Right ventricle myocardium superior (tissue), 1 donor: Measurements from ENCODE around the gene PIK3IP1. TPM values are rescaled to one million over a fixed set of nuclear protein-coding genes. Genes with fewer than 3 reads are reported as not detected.
"Not testable (repeated sequence)": the region's sequence is repeated elsewhere in the genome, so short reads cannot be mapped to it uniquely, and the experiment has no call there.

Experiments used
- ATAC-seq: fragments of 200-7000 bp; cut with Tn5 transposase; one replicate; pipeline ENCODE4 v1.9.1; 2020; ENCODE audit warnings: mild to moderate bottlenecking; ENCODE audit not compliant: poor library complexity
- DNase-seq: peaks from one replicate; pipeline ENCODE4 v3.0.0-alpha.2; 2020
- intact Hi-C: fragments of 100-400 bp; cut with DNase I; formaldehyde crosslinking; loops from one replicate; pipeline ENCODE4 v1.11.2; 2022
- total RNA-seq: library from RNA; stranded (reverse); fragmentation: NEBNext Ultra II Directional; extraction: Animal tissue kit (Norgen Biotek cat#: 25700); gene quantifications from one replicate; pipeline ENCODE4 v1.2.1, GENCODE V29; 2021
- donor health status: DM: no; HTN: yes; CAD: no; lungs with severe emphysema.

PIK3IP1 gene
- total RNA-seq, 1 donor from 2014 or later = 10.4 TPM

DNA sequence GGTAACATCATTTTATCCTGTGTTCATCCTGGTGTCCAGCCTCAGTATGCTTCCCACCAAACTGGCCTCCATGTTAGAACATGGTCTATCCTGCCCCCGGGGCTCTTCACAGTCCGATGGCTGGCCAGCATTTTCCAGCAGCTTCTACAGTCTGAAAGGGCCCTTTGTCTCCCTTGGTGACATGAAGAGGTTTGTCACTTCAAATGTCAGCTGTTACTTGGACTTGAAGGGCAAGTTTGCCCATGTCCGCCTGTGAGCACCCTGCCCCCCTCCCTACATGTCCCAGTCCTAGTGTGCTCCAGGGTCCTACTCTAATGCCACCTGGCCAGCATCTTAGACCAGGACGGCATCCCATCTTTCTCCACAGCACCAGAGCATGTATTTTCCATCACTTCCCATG, 29.1 kb upstream of the PIK3IP1 start:
- ATAC-seq (no peak), DNase-seq (no peak)
- intact Hi-C loops = no loop called here

DNA sequence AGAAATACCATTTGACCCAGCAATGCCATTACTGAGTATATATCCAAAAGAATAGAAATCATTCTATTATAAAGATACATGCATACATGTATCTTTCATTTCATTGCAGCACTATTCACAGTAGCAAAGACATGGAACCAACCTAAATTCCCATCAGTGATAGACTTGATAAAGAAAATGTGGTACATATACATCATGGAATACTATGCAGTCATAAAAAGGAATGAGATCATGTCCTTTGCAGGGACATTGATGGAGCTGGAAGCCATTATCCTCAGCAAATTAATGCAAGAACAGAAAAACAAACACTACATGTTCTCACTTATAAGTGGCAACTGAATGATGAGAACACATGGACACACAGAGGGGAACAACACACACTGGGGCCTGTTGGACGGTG, 21.9 kb upstream of the PIK3IP1 start:
- DNase-seq, ATAC-seq, intact Hi-C loops: not testable (repeated sequence)

DNA sequence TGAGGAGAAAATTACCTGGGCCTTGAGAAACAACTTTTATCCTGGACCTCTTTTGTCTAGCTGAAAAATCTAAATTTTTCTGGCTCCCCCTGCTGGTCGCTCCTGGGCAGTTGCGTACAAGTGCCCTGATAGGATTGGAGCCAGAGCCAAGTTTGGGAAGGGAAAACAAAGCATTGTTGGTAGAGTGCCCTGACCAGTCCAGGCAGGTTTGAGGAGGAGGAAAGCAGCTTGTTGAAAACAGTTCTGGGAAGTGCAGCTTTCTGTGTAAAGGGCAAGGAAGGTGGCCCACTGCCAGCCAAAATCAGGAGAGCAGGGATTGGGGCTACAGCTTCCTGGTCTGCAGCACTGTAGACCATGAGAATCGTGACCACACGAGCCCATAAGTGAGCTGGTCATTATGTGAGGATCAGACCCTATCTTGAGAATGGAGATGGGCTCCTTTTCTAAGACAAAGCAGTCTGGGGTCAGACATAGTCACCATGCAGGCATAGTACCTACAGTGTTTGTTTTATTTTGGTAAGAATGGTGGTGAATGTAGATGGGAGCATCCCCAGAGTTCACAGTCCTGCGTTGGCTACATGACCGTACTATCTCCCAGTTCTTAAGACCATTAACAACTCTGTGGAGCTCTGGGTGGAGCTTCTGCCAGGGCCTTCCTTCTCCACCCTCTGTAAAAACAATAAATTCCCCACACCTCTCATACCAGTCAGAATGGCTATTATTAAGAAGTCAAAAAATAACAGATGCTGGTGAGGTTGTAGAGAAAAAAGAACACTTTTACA, 21.3 kb upstream of the PIK3IP1 start:
- intact Hi-C loops = no loop called here
- peak; percentile 55 for DNase-seq

DNA sequence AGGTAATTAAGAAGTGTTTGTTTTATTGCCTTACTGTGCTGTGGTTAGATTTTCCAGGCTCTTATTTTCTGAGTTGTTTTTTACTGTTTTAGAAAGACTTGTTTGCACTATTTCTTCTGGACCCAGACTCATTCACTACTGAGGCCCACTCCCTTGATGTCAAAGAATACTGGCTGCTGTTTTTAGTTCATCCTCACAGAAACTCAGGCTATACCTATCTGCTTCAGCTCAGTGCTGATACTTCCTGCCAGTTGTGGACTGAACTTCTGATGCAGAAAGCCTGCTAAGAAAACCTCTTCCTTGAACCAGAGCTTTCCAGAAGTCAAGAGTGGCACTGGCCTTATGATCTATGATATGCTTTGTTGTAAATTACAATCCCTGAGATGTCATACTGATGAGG, 15.9 kb upstream of the PIK3IP1 start:
- intact Hi-C loops = no loop called here
- no peak for DNase-seq
- no peak for ATAC-seq

More for the DNA sequence above, 21.3 kb upstream of the PIK3IP1 start:
- ATAC-seq = peak; percentile 95

DNA sequence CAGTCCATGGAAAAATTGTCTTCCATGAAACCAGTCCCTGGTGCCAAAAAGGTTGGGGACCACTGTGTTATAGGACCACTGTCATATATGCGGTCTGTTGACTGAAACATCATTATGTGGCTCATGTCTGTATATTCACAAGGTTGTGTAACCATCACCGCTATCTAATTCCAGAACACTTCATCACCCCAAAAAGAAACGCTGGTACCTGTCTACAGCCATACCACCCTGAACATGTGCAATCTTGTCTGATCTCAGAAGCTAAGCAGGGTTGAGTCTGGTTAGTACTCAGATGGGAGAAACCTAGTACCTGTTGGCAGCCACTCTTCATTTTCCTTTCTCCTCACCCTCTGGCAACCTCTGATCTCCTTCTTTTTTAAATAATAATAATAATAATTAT, 12.9 kb upstream of the PIK3IP1 start:
- DNase-seq = no peak
- intact Hi-C loops = no loop called here
- ATAC-seq = no peak

DNA sequence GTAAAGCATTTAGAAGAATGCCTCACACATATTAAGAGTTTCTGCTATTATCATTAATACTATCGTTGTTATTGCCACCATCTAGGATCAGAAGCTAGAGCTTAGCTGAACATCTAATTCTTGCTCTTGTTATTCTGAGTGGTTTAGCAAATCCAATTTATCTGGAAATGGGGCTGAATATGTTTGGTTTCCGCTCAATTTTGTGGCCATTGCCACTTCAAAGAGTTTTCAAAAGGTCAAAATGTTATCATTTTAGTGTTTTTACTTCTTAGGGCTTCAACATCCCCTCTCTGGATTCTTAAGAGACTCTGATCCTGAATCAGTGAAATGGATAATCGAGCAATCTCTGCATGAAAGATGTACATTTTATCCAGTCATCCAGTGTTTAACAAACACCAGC, 10.2 kb upstream of the PIK3IP1 start:
- ATAC-seq (no peak), DNase-seq (no peak)
- intact Hi-C loops = no loop called here

DNA sequence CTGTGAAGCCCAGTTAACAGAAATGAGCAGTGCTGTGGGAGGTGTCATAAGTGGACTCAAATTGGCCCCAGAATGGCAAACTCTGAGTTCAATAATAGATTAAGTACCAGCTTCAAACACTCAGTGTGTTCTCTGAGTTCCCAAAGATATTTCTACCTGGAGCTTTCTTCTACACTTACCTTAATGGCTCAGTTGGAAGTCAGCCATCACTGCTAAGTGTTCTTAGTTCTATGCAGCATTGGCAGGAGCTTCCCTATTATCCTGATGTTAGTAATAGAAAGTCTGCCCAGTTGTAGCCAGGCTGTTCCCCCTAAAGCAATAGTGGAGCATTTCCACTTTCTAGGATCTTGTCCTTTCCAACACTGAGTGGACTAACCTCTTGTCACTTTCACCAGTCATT, 9.7 kb upstream of the PIK3IP1 start:
- intact Hi-C loops = no loop called here
- ATAC-seq (no peak), DNase-seq (no peak)

DNA sequence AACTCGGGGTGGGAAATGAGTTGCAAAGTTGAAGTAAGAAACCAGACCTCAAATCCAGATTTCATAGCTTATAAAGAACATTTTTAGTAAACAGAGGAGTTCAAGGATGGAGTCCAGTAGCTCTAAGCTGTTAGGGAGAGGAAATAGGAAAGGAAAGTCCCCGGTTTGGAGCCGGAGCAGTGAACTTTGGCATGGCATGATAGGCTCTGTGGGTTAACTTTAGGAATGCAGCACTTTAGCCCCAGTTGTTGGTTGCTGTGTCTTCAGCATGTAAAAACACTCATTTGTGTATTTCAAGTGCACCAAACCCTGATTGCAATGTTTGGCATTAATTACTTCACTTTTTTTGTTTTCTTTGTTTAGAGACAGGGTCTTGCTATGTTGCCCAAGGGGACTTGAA, 8.6 kb upstream of the PIK3IP1 start:
- no peak for ATAC-seq
- intact Hi-C loops = no loop called here
- DNase-seq = no peak

DNA sequence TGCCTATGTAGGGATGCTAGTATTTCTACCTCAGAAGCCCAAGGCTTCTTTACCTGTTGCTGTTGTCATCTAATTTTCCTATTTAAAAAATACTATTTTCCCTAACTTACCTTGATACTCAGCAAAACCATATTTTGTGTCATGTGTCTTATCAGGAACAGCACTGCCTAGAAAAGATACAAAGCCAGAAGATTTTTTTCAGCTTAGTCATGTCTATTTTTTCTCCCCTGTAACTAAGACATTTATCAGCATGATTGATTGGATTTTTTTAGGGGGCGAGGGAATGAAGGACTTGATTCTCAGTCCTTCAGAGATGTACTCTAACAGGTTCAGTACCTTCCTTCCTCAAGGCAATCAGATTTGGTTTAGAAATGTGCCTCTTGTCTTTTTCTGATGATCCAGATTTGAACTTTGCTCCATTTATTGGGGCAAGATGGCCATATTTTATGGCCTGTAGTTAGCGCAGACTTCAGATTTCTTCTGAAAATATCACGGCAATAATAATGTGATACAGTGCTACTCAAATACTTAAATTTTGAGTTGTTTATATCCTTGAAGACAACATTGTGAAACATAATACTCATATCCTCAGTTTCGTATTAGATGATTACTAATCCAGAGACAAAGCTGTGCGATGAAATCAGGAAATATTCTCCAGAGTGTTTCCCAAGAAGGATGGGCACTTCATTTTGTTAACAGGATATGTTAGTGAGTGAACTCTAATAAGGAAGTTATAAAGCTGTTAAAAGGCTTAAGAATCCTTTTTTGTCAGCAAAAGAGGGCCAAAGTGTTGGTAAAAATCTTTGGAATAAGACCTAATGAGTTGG, 3.8 kb upstream of the PIK3IP1 start:
- ATAC-seq (no peak), DNase-seq (no peak)
- intact Hi-C loops = no loop called here

DNA sequence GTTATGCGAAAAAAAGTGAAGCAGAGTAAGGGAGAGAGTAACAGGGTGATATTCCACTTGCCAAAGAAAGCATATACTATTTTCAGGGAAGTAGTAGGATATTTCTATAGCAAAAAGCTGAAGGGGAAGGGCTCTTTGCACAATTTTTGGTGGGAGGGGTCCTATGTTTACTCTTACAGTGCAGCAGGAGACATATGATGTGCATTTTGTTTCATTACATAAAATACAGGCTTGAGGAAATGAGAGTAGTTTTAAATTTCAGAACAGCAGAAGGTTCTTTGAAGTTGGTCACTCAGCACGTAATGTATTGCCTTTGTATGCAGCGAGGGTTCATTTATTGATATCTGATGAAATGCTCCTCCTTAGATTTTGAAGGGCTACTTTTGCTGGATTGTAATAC, 3.1 kb upstream of the PIK3IP1 start:
- DNase-seq (no peak), ATAC-seq (no peak)
- intact Hi-C loops = no loop called here

DNA sequence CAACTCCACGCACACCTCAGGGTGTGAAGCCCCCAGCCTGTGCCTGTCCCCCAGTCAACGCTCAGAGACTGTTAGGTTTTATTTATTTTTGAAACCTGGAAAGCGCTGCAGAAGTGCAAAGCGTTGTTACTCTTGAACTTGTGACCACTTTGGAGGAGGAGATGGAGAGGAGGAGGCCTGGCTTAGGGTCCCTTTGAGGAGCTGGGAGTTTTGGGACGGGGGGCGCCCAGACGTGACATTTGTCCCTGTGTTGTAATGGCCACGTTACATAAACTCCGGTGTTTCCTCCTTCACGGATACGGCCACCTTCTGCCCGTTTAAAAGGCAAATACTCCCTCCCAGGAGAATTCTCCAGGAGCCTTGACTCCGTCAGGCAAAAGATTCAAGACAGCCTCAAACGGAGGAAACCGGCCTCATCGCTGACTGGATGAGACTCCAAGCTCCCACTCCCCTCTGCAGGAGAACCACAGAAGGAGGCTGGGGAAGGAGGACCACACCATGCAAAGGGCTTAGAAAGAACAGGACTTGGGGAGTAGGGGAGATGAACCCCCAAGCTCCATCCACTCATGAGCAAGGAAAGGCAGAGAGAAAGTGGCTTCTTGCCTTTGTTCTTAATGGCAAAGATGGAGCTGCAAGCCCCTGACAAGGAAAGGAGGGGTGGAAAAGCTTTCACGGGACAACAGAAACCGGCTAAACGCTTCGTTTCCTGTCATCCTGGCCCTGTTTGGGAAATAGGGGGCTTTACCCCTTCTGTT, 630 bp downstream of the PIK3IP1 start:
- intact Hi-C loops = no loop called here
- ATAC-seq (peak; percentile 0), DNase-seq (no peak)

DNA sequence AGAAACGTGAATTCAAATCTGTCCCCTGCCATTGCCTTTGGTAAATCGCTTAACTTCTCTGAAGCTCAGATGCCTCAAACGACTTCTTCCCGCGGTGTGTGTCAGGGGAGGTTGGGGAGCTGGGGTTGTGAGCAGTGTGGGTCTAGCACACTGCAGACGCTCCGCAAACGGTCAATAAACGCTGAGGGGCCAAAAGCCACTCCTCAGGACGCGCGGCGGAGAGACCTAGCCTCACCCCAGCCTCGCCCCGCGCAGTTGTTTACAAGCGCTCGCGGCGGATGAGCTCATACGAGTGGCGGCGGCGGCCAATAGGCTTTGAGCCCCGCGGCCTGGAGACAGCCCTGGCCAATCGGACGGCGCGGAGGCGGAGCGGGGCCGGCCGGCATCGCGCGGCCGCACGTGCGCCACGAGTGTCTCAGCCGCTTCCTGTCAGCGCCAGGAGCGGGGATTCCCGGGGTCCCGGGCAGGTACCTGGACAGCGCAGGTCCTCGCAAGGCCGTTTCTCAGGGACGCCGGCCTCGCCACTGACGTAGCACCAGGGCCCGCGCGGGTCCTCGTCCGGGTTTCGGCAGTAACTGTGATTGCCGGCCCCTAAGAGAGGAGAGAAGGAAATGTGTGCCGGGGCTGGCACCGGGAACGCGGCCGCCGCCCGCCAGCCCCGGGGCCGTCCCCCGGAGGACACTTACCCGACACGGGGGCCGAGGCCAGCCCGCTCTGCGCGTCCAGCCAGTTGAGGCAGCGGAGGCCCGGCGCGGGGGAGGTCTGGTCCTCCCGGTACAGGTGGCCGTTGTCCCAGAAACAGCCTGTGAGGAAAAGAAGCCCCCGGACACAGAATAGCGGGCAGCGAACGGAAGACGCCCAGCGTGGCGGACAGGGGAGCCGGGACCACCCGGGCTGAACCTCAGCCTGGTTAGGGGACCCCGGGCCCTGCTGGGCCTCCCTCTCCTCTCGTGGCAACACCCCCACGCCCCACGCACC, 1.5 kb downstream of the PIK3IP1 start:
- DNase-seq (peak; percentile 98), ATAC-seq (peak; percentile 91)
- intact Hi-C loops = no loop called here

DNA sequence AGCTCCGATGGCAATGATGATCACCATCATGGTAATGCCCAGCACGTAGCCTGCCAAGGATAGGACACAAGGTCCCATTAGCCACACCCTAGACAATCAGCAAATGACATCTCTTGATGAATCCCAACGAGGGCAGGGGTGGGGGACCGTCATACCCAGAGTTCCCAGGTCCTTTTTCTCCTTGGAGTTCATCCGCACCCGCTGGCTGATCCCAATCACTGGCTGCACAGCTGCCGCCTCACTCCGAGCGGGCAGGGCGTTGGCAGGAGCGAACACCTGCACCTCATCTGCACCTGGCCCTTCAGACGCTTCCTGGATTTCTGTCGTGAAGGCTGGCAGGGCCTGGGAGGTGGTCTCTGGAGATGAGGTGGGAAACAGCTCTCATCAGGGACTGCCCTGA, 2.9 kb downstream of the PIK3IP1 start:
- intact Hi-C loops = no loop called here
- no peak for DNase-seq
- ATAC-seq = no peak

DNA sequence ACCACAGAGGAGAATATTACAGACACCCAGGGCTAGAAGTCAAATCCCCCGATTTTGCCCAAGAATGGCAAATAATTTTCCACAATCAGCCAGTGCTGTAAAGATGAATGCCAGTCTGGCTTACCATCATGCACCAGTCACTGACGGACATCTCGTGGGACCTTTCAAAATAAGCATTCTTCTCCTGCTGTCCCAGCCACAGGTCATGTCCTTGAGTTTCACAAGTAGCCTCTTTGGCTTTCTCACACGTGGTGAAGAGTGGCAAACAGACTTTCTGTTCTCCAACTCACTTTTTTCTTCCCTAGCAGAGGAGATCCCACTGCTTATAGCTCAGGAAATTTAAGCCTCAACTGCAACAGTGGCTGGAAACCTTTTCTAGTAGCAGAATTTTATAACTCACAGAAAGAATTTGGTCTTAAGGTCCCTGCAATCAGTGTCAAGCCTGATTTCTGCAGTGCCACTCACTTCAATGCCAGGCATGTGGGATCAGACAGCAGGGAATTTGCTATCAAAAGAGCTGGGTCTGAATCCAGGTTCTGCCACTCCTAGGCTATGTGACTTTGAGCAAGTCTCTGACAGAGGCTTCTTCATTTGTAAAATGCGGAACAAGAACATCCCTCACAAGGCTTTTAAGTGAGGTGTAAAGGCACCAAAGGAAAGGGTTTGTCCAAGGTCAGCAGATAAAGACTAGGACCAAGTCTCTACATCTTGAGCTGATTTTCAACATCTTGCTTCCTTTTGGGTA, 3.6 kb downstream of the PIK3IP1 start:
- ATAC-seq = no peak
- DNase-seq = no peak
- intact Hi-C loops = no loop called here

DNA sequence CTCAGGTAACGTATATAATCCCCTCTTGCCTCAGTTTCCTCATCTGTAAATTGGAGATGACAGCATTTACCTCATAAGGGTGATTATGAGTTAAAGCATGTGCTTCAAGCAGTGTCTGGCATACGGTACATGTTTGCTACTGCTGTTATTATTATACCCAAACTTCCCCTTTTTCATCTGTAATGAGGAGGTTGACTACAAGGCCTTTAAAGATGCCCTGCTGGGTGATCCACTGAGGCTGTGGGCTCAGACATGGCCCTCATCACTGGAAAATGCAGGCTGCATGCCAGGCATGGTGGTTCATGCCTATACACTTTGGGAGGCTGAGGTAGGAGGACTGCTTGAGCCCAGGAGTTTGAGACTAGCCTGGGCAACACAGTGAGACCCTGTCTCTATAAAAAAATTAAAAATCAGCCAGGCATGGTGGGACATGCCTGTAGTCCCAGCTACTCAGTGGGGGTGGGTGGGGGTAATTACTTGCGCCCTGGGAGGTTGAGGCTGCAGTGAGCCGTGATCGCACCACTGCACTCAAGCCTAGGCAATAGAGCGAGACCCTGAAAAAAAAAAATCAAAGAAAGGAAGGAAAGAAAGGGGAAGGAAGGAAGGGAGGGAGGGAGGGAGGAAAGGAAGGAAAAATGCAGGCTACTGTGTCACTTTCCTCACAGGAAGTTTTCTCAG, 4.3 kb downstream of the PIK3IP1 start:
- DNase-seq (no peak), ATAC-seq (no peak)

DNA sequence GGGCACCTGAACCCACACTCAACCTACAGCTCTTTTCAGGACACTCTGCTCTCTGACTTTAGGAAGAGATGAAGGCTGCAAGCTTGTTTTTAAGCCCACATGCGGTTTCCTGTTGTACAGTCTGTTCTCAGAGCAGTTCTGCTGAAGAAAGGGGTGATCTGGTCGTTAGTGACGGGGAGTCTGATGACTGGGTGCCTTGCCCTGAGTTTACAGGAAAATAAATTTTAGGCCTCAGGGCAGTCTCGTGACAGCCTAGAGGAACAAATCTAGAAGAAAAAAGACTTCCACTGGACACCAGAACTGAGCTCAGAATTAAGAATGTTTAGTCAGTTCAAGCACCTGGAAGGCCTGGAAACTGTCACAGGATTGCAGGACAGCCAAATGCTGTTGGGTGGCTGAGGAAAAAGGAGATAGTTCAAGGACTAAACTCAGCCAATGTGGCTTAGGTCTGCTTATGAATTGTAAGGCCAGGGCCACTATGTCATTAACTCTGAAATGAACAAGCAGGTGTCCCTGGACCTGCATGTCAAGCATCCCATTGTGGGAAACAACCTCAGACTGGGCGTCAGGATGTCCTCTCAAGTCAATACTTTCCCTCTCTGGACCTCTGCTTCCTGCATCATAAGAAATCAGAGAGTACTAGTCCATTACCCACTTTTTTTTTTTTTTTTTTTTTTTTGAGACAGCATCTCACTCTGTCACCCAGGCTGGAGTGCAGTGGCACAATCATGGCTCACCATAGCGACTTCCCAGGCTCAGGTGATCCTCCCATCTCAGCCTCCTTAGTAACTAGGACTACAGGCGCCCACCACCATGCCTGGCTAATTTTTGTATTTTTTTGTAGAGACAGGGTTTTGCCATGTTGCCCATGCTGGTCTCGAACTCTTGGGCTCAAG, 5.7 kb downstream of the PIK3IP1 start:
- ATAC-seq (no peak), DNase-seq (no peak)
- intact Hi-C loops = no loop called here

More for the DNA sequence above, 4.3 kb downstream of the PIK3IP1 start:
- intact Hi-C loops = no loop called here
